Measurements from ENCODE around the gene DHRS3.
"Not testable (repeated sequence)": the region's sequence is repeated elsewhere in the genome, so short reads cannot be mapped to it uniquely, and the experiment has no call there.

Gene DHRS3

DNA sequence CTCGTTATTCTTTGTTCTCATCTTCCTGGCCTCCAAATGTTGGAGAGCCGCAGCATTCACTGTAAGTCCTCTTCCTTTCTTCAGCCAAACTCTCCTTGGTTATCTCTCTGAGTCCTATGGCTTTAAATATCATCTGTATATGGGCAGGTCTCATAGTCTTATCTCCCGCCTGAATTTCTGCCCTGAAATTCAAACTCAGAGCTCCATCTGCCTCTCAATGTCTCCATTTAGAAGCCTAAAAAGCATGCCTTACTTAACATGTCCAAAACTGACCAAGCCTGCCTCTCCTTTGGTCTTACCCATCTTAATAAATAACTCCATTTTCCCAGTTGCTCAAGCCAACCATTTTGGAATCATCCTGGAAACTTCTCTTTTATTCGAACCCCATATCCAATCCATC, 80.7 kb downstream of the DHRS3 start:
- no peak for DNase-seq

GRCh38 chr1:12536023-12536639, 81.9 kb downstream of the DHRS3 start:
- no peak for DNase-seq

DNA sequence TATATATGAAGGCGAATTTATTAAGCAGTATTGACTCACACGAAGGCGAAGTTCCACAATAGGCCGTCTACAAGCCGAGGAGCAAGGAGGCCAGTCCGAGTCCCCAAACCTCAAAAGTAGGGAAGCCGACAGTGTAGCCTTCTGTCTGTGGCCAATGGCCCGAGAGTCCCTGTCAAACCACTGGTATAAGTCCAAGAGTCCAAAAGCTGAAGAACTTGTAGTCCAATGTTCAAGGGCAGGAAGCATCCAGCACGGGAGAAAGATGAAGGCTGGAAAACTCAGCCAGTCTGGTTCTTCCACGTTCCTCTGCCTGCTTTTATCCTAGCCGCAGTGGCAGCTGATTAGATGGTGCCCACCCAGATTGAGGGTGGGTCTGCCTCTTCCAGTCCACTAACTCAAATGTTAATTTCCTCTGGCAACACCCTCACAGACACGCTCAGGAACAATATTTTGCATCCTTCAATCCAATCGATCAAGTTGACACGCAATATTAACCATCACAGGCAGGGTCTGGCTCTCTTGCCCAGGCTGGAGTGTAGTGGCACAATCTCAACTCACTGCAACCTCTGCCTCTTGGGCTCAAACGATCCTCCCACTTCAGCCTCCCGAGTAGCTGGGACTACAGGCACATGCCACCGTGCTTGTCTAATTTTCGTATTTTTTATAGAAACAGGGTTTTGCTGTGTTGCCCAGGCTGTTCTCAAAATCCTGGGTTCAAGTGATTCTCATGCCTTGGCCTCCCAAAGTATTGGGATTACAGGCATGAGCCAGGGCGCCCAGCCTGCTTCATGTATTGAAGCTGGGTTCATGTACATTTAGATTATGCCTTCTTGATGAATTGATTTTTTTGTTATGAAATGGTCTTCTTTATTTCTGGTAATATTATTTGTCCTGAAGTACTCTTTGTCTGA, 85.3 kb downstream of the DHRS3 start:
- no peak for DNase-seq

DNA sequence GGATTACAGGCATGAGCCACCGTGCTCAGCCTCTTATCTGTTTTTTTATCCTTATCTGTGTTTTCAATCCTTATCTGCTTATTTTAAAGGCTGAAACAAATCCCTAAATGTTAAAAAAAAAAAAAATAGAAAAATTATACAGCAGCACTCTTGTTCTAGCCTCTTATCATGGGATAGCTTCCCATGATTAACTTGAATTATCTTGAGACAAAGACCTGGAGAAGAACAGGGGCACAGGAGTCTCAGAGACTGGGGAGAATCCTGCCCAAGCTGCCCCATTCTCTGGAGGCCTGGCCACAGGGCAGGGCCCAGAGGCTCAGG, 86.9 kb downstream of the DHRS3 start:
- no peak for DNase-seq

DNA sequence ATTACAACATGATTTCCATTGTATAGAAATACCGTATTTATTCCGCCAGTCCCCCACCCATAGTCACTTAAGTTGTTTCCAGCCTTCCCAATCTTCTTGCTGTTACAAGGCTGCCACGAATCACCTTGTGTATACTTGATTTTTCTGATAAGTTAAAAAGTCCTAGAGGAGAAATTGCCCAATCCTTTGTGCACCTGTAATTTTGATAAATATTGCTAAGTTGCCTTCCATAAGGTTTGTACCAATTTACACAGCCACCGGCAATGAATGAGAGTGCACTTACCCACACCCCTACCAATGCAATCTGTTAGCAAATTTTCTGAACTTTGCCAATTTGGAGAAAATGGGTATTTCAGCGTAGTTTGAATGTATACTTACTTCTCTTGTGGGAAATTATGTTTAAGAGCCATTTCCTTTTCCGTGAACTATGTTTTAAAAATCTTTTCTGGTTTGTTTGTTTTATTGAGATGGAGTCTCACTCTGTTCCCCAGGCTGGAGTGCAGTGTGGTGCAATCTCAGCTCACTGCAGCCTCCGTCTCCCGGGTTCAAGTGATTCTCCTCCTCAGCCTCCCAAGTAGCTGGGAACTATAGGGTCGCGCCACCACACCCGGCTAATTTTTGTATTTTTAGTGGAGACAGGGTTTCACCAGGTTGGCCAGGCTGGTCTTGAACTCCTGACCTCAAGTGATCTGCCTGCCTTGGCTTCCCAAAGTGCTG, 87.4 kb downstream of the DHRS3 start:
- no peak for DNase-seq

DNA sequence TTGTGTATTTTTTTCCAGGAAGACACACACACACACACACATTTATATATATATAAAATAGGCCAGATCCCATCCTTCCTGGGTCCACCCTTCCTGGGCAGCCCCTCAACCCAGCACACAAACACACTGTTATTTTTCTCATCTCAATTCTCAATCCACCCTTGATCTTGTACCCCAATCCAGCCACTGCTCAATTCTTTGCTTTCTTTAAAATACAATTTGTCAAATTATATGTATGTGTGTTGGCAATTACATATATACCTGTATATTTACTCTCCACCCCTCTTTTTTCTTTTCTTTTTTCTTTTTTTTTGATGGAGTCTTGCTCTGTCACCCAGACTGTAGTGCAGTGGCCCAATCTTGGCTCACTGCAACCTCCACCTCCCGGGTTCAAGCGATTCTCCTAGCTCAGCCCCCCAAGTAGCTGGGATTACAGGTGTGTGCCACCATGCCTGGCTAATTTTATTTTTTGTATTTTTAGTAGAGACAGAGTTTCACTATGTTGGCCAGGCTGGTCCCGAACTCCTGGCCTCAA, 88.3 kb downstream of the DHRS3 start:
- no peak for DNase-seq

DNA sequence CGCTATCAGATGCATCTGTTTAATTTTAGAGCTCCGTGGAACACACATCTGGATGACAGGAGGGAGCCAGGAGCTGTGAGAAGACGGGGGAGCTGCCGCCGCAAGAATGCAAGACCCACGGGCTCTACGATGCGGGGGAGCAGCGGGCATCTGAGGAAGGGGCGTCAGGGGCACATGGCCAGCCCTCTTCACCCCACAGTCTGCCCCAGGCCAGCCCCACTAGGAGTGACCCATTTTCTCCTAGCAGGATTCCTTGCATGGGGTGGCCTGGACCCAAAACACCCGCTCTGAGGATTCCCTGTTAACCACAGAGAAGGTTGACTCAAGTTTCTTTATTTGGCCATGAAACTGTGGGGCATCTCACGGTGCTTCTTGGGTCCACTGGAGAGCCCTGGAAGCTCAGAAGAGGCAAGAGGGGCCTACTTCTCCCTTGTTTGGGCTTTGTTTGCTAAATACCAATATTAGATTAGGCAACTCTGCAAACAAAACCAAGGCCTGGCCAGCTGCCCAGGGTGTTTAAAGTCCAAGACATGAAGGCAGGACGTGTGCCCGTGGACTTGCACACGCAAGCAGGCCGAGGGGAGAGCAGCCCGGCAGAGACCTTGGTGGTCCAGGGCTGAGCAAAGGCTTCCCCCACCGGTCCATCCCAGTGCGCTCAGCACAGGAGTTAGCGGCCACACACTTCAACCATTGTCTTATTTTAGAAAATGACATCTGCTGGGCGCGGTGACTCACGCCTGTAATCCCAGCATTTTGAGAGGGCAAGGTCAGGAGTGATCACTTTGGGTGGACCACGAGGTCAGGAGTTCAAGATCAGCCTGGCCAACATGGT, 89.8 kb downstream of the DHRS3 start:
- no peak for DNase-seq

GRCh38 chr1:12527564-12527963, 90.4 kb downstream of the DHRS3 start:
- DNase-seq = no peak

DNA sequence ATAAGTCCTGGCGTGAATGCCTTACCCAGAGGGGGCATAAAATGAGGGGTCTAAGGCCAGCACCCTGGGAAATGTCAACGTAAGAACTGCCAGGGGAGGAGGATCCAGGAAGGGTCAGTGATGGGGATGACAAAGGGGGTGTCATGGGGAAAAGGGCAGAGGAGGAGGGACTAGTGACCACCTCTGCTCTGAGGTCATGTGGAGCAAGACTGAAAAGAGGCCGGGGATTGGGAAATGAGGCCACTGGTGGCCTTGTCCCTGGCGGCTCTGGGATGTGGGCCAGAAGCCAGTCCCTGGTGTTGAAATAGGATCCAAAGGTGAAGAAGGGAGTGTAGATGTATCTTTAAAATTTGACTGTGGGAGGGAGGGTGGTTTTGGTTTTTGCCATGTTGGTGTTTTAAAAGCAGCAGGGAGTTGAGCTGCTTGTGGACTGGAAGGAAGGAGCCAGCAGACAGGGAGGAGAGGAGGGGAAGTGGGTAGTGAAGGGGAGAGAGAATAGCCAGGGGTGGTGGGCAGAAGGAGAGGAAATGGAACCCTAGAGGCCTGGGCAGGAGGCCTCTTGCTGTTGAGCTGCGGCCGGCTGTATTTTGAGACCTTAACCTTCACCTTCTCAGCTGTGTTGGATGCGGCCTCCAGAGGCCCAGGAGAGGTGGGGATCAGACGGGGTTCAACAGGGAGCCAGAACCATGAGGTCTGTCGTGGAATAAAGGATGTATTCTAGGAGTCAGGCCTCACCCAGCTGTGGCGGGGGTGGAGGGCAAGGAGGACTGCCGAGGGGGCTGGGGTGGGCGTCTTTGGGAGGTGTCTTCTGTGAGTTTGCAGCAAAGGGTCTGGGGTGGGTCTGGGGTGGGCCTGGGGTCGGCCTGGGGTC, 92.5 kb downstream of the DHRS3 start:
- no peak for DNase-seq

DNA sequence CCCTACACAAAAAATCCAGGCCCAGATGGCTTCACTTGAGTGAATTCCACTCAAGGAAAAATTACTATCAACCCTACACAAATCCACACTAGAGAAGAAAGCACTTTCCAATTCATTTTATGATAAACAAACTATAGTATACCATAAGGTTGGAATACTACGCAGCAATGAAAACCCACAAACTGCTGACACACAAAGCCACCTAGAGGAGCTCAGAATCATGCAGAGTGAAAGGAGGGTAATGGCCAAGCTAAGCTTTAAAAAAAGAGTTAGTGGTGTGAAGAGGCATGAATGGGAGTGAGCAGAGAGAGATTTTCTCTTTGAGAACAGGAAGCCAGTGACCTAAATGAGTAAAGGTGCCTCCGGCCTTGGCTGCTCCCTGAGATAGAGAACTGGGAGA, 93.7 kb downstream of the DHRS3 start:
- no peak for DNase-seq

DNA sequence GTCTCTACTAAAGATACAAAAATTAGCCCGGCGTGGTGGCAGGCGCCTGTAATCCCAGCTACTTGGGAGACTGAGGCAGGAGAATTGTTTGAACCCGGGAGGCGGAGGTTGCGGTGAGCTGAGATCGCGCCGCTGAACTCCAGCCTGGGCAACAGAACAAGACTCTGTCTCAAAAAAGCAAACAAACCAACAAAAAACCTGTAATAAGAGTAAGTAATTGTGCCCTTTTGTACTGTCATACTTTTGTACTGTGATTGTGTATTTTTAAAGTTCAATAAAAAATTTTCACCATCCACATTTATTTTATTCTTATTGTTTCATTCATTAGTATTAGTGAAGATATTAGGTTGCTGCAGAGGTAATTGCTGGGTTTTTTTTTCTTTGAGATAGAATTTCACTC, 95.2 kb downstream of the DHRS3 start:
- not testable (repeated sequence) for DNase-seq

DNA sequence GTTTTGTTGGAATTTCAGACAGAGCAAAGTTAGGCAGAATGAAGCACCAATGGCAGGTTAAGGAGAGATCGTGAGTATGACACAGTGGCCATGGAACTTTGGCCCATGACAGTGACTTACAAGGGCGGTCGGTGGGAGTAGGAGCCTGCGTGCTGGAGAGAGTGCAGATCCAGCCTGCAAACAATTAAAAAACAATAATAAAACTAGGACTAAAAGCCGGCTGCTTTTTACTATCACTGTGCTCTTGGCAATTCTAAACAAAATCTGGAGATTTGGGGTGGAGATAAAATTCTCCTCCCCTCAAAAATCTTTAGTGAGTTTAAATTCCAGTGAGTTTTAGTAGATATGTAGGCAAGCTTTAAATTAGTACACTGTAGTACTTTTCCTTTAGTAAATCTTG, 96.9 kb downstream of the DHRS3 start:
- DNase-seq = no peak

- no peak for DNase-seq
These were observed 98.2 kb downstream of the DHRS3 start for GRCh38 chr1:12519693-12520364.

DNA sequence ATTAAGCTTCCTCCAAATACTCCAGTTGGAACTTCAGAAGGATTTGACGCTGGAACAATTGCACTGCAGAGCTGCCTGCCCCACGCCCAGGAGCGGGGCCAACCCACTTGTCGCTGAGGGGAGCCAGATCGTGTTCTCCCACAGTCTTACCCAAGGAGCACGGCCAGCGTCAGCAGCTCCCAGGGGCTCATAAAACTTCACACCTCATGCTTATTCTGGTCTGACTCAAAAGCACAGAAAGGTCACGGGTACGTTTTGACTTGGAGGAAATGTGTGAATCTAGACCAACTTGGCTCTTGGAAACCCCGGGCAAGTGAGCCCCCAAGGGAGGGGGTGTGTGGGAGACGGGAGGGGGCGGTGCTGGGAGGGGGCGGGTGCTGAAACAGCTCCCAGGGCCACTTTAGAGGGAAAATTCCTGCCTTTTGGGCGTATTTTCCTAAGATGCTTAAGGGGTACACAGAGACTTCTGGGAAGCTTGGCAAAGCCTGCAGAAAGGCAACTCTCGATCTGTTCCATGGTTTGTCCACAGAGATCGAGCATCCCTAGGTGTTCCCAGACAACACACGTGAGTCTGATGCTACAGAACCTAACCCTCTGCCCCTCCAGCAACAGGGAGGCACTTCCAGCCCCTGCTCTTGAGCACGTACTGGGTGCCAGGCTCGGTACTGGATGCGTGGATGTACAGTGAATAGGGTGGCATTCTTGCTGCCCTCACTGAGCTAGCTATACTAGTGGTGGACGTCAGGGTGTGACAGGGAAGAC, 98.9 kb downstream of the DHRS3 start:
- no peak for DNase-seq

Measured in CD4-positive, alpha-beta T cell treated with Interleukin-12 subunit alpha and Interleukin-12 subunit beta, for 1 hour (primary cell).